B cell (primary cell): ENCODE results near the gene ZNF814.

Experiments
- CTCF ChIP-seq: fragments of 200-600 bp; IDR thresholded peaks from one replicate; pipeline ENCODE4 v1.8.0; 2022; ENCODE audit warnings: antibody characterized with exemption, mild to moderate bottlenecking
- EZH2 ChIP-seq: IDR thresholded peaks from 2 replicates; pipeline ENCODE4 v1.6.1; 2012; ENCODE audit warnings: borderline replicate concordance, low read depth, mild to moderate bottlenecking, moderate library complexity, low read length; ENCODE audit not compliant: insufficient read depth, poor library complexity, severe bottlenecking

- no peak for TF ChIP-seq CTCF
- no peak for TF ChIP-seq EZH2
These were observed 18.6 kb upstream of the ZNF814 start for GRCh38 chr19:57907394-57907793.
